B cell (primary cell): ENCODE data around the gene OXA1L. TPM values are rescaled to one million over a fixed set of nuclear protein-coding genes. Genes with fewer than 3 reads are reported as not detected.

ENCODE experiments used
- ATAC-seq: fragments of 200-7000 bp; cut with Tn5 transposase; one replicate; pipeline ENCODE4 v1.10.0; 2021; ENCODE audit warnings: low read depth, mild to moderate bottlenecking, moderate number of reproducible peaks, moderate library complexity
- CTCF ChIA-PET: fragments of 350-600 bp; sonication (Branson Sonifier 250); formaldehyde crosslinking; loops from one replicate; lab custom pipeline; 2021; ENCODE audit warnings: antibody characterized with exemption, inconsistent platforms; lab: Charles Lee
- POLR2A ChIA-PET: fragments of 350-600 bp; sonication (Branson Sonifier 250); formaldehyde crosslinking; loops from one replicate; lab custom pipeline; 2021; ENCODE audit warnings: antibody characterized with exemption; lab: Charles Lee
- DNase-seq: peaks from one replicate; pipeline ENCODE4 v3.0.0; 2013
- H2AFZ ChIP-seq: 2 replicates; pipeline ENCODE4 v1.6.1; 2012; ENCODE audit warnings: mild to moderate bottlenecking, low read depth, low read length; ENCODE audit not compliant: insufficient read depth, poor library complexity, severe bottlenecking
- H3K27ac ChIP-seq, 2 donors: 1 replicate in 1 of 2; 2 replicates in 1 of 2; pipeline ENCODE4 v1.5.1; 2012 to 2013; ENCODE audit warnings: low read length in 2 of 2, mild to moderate bottlenecking in 2 of 2, moderate library complexity in 1 of 2
- H3K27me3 ChIP-seq, 4 experiments: fragments of 200-600 bp in 1 of 4; sonication (generic) in 1 of 4; replicated peaks in 1 of 4; 1 replicate in 2 of 4; 2 replicates in 2 of 4; pipeline versions ENCODE4 v1.6.1 to v1.7.0; 2013 to 2016; ENCODE audit warnings: low read length in 3 of 4, mild to moderate bottlenecking in 2 of 4, mixed read lengths in 1 of 4, moderate library complexity in 1 of 4; ENCODE audit not compliant: insufficient read depth in 4 of 4, control insufficient read depth in 3 of 4; ENCODE audit errors: control extremely low read depth in 1 of 4
- H3K36me3 ChIP-seq, 2 experiments: replicated peaks in 1 of 2; 1 replicate in 1 of 2; 2 replicates in 1 of 2; pipeline versions ENCODE4 v1.6.1 to v1.7.1; 2013; ENCODE audit warnings: low read length in 1 of 2; ENCODE audit not compliant: insufficient read depth in 2 of 2, control insufficient read depth in 1 of 2; ENCODE audit errors: control extremely low read depth in 1 of 2, extremely low read depth in 1 of 2
- H3K4me1 ChIP-seq, 2 donors: fragments of 200-600 bp in 1 of 2; sonication (generic) in 1 of 2; 1 replicate in 1 of 2; 2 replicates in 1 of 2; pipeline versions ENCODE4 v1.5.1 to v1.6.1; 2013 to 2017; ENCODE audit warnings: low read length in 2 of 2; ENCODE audit not compliant: control insufficient read depth in 2 of 2, insufficient read depth in 2 of 2
- H3K4me2 ChIP-seq: replicated peaks from 2 replicates; pipeline ENCODE3; 2012; ENCODE audit warnings: mild to moderate bottlenecking, low read depth, low read length; ENCODE audit not compliant: poor library complexity, severe bottlenecking
- H3K4me3 ChIP-seq, 5 experiments: fragments of 200-600 bp in 1 of 5; sonication (generic) in 1 of 5; 1 replicate in 3 of 5; 2 replicates in 2 of 5; pipeline versions ENCODE4 v1.5.1 to v1.7.0; 2011 to 2016; ENCODE audit warnings: low read length in 4 of 5, mild to moderate bottlenecking in 4 of 5, low read depth in 2 of 5, control low read depth in 1 of 5, moderate library complexity in 1 of 5; ENCODE audit not compliant: insufficient read depth in 1 of 5; ENCODE audit errors: control extremely low read depth in 1 of 5, extremely low read depth in 1 of 5
- H3K79me2 ChIP-seq: fragments of 200-600 bp; sonication (generic); one replicate; pipeline ENCODE4 v1.6.0; 2016; ENCODE audit warnings: low read length; ENCODE audit not compliant: control insufficient read depth, insufficient read depth
- H3K9ac ChIP-seq: fragments of 200-600 bp; sonication (generic); 2 replicates; pipeline ENCODE4 v1.6.1; 2017; ENCODE audit warnings: mild to moderate bottlenecking, low read length, moderate library complexity
- H3K9me3 ChIP-seq, 3 donors: one replicate each; pipeline versions ENCODE4 v1.6.1 to v1.7.1; 2013; ENCODE audit warnings: low read length in 2 of 3; ENCODE audit not compliant: control insufficient read depth in 2 of 3, insufficient read depth in 1 of 3; ENCODE audit errors: control extremely low read depth in 1 of 3
- H4K20me1 ChIP-seq: 2 replicates; pipeline ENCODE4 v1.6.0; 2012; ENCODE audit warnings: mild to moderate bottlenecking, low read length; ENCODE audit not compliant: insufficient read depth, control insufficient read depth, poor library complexity, severe bottlenecking
- H3K27ac Mint-ChIP-seq: one replicate; pipeline ENCODE4 v1.8.0; 2021; ENCODE audit warnings: mixed read lengths
- H3K27me3 Mint-ChIP-seq: one replicate; pipeline ENCODE4 v1.8.0; 2021; ENCODE audit warnings: mixed read lengths
- H3K4me1 Mint-ChIP-seq: one replicate; pipeline ENCODE4 v1.8.0; 2021; ENCODE audit warnings: mixed read lengths
- H3K4me3 Mint-ChIP-seq: one replicate; pipeline ENCODE4 v1.8.0; 2021; ENCODE audit warnings: mixed read lengths
- H3K9me3 Mint-ChIP-seq: one replicate; pipeline ENCODE4 v1.8.0; 2022; ENCODE audit warnings: mixed read lengths; ENCODE audit not compliant: insufficient read depth
- CTCF ChIP-seq: fragments of 200-600 bp; IDR thresholded peaks from one replicate; pipeline ENCODE4 v1.8.0; 2022; ENCODE audit warnings: antibody characterized with exemption, mild to moderate bottlenecking
- EZH2 ChIP-seq: IDR thresholded peaks from 2 replicates; pipeline ENCODE4 v1.6.1; 2012; ENCODE audit warnings: borderline replicate concordance, low read depth, mild to moderate bottlenecking, moderate library complexity, low read length; ENCODE audit not compliant: insufficient read depth, poor library complexity, severe bottlenecking
- WGBS: methylation state at CpG from one replicate; pipeline ENCODE4 v1.1.5; 2013; ENCODE audit warnings: missing lambda C conversion rate; ENCODE audit not compliant: insufficient coverage; 5-methylcytosine and 5-hydroxymethylcytosine counted together
- intact Hi-C: fragments of 100-400 bp; cut with micrococcal nuclease; formaldehyde crosslinking; loops from one replicate; pipeline ENCODE4 v1.10.0; 2022
- polyA plus RNA-seq: library from polyadenylated mRNA; depleted of rRNA; stranded (reverse); fragments of >200 nt; gene quantifications from 2 replicates; pipeline ENCODE4 v1.2.3, GENCODE V29; 2012
- total RNA-seq, 2 donors: library from RNA; stranded (reverse); fragments of 120-200 nt in 1 of 2; gene quantifications; 1 replicate in 1 of 2; 2 replicates in 1 of 2; pipeline versions ENCODE4 v1.2.3 to v1.2.4, GENCODE V29; 2013 to 2022

The OXA1L gene
- total and polyA plus RNA-seq, 2 donors (not counting 1 experiment from before 2014, with no cell fraction given): 147 to 201 TPM

- intact Hi-C loops: no loop called here
- no peaks in the 10 kb centered on the region for H4K20me1 ChIP-seq
- peaks cover 0 to 1% of the 10 kb centered on the region in 2 experiments for H3K36me3 ChIP-seq
- no peak for TF ChIP-seq EZH2
- no peak for TF ChIP-seq CTCF
- H3K27ac Mint-ChIP-seq: peak overlapping the region; percentile 76
- 85% methylated on average over 7 of the region's 13 CpGs for WGBS
- H3K4me3 Mint-ChIP-seq: no peak overlapping the region
- no peaks in the 10 kb centered on the region for H3K9me3 Mint-ChIP-seq
- no peak overlapping the region for H3K27ac ChIP-seq
- H3K9me3 ChIP-seq: peaks cover 0 to 4% (median 0%) of the 10 kb centered on the region in 3 donors
- H3K4me3 ChIP-seq: no peak overlapping the region
- peaks cover 73% of the 10 kb centered on the region for H3K4me1 Mint-ChIP-seq
- no peaks in the 10 kb centered on the region for H3K27me3 ChIP-seq
- DNase-seq: no peak
- peaks cover 37 to 52% of the 10 kb centered on the region in 2 donors for H3K4me1 ChIP-seq
- H3K9ac ChIP-seq: no peak overlapping the region
- H3K79me2 ChIP-seq: peaks cover 10% of the 10 kb centered on the region
- no peaks in the 10 kb centered on the region for H3K27me3 Mint-ChIP-seq
- POLR2A ChIA-PET: interaction anchor here (0.6 to 2.3 kb wide), 4 partner anchors 11 to 17 kb away, joined by 3 to 6 read pairs (median 5); no protein-coding TSS in a partner anchor
- no peak for ATAC-seq
- CTCF ChIA-PET: interaction anchor here (0.7 to 14.9 kb wide), 8 partner anchors 11 to 58 kb away, joined by 3 to 129 read pairs (median 4); no protein-coding TSS in a partner anchor
- H3K4me2 ChIP-seq: peak overlapping the region; percentile 8
- no peak overlapping the region for H2AFZ ChIP-seq
Measured at GRCh38 chr14:22807432-22808087, 41.1 kb downstream of the OXA1L start.
